Transverse colon (tissue), 3 donors: ENCODE data around the gene EYA2.

Experiments
- POLR2A ChIP-seq: fragments of 450-650 bp; IDR thresholded peaks from one replicate; pipeline ENCODE4 v1.6.1; 2016; ENCODE audit warnings: antibody characterized with exemption, mild to moderate bottlenecking, moderate library complexity
- POLR2AphosphoS5 ChIP-seq, 3 donors: sonication (generic); formaldehyde crosslinking; IDR thresholded peaks; one replicate each; pipeline ENCODE4 v1.6.1; 2016; ENCODE audit warnings: antibody characterized with exemption in 3 of 3

- TF ChIP-seq POLR2AphosphoS5 (IDR thresholded peaks at IDR 0.05) (no peak), POLR2A (no peak)
Observed at GRCh38 chr20:47231382-47232039, 336.9 kb downstream of the EYA2 start.
